SK-MEL-5 (cell line): ENCODE data around the gene TNS1. TPM values are rescaled to one million over a fixed set of nuclear protein-coding genes. Genes with fewer than 3 reads are reported as not detected.

Experiments
- DNase-seq: peaks from one replicate; pipeline ENCODE4 v3.0.0-alpha.2; 2016; ENCODE audit warnings: low read depth, low spot score
- in situ Hi-C: cut with HindIII; loops from 2 replicates; pipeline ENCODE4 v1.10.0; 2016; ENCODE audit warnings: low sequenced_read_pairs, high pct_unique_total_duplicates, low pct_unique_long_range_greater_than_20kb
- total RNA-seq: library from RNA; depleted of rRNA; stranded (reverse); fragments of >200 nt; shearing (Covaris generic); gene quantifications from 2 replicates; pipeline ENCODE4 v1.2.3, GENCODE V29; 2014

Gene TNS1
- total RNA-seq, 1 experiment from 2014 or later: 2.2 TPM

- no peak for DNase-seq
- in situ Hi-C loops: no loop called here
Measured at GRCh38 chr2:217868911-217869334, 133.9 kb downstream of the TNS1 start.

DNA sequence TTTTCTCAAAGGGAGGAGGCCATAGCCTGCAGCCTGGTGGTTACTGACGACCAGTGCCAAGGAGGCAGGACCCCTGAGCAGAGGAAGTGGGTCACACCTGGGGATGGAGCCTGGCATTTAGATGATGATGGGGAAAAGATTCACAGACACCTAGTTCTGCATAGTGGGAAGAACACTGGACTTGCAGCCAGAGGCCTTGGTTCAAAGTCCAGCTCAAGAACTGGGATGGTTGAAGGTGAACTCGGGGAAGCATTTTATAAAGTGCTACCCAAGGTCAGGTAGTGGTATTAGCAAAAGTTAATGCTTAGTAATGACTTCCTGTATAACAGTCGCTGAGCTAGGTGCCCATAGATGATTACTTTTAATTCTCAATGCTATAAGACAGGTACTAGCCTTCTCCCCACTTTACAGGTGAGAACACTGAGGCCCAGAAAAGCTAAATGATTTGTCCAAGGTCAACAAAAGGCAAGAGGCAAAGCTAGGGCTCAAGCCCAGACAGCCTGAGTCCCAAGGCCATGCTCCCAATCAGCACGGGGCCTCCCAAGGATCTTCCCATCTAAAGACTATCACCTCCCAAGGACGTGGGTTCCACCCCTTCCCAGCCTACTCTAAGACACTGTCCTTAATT lies 134.4 kb downstream of the TNS1 start:
- no peak for DNase-seq
- in situ Hi-C loops: no loop called here

GRCh38 chr2:217866457-217866856 lies 136.3 kb downstream of the TNS1 start:
- no peak for DNase-seq
- in situ Hi-C loops: no loop called here

DNA sequence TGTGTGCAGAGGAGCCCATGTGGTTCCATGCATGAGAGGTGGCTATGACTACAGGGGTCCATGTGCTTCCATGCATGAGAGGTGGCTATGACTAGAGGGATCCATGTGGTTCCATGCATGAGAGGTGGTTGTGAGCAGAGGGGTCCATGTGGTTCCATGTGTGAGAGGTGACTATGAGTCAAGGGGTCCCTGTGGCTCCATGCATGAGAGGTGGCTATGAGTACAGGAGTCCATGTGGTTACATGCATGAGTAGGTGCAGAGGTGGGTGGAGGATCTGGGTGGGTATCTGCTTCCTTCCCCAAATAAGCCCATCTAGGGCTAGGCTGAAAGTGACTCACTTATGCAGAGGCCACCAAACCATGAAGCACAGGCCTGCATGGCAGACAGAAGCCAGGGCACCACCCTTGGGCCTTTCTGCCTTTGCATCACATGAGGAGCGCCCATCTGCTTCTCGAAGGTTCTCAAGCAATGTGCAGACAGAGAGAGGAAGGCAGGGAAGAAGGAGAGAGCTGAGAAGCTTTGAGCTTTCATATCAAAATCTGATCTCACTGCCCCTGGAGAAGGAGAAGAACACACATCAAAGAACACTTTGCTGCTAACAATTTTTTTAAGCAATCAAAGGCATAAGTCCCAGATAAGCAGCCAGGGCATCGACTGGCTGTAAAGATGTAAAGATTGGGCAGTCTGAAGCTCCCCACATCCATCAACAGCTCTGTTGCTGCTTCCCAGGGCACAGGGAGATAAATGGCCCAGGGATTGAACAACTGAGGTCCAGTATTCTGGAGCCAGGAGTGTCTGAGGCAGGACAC lies 137.6 kb downstream of the TNS1 start:
- in situ Hi-C loops: no loop called here
- no peak for DNase-seq

- DNase-seq: no peak
- in situ Hi-C loops: no loop called here
Measured at GRCh38 chr2:217863883-217864282, 138.9 kb downstream of the TNS1 start.

GRCh38 chr2:217861334-217861877 lies 141.4 kb downstream of the TNS1 start:
- in situ Hi-C loops: no loop called here
- no peak for DNase-seq

- no peak for DNase-seq
- in situ Hi-C loops: no loop called here
Measured at GRCh38 chr2:217859926-217860325, 142.9 kb downstream of the TNS1 start.

DNA sequence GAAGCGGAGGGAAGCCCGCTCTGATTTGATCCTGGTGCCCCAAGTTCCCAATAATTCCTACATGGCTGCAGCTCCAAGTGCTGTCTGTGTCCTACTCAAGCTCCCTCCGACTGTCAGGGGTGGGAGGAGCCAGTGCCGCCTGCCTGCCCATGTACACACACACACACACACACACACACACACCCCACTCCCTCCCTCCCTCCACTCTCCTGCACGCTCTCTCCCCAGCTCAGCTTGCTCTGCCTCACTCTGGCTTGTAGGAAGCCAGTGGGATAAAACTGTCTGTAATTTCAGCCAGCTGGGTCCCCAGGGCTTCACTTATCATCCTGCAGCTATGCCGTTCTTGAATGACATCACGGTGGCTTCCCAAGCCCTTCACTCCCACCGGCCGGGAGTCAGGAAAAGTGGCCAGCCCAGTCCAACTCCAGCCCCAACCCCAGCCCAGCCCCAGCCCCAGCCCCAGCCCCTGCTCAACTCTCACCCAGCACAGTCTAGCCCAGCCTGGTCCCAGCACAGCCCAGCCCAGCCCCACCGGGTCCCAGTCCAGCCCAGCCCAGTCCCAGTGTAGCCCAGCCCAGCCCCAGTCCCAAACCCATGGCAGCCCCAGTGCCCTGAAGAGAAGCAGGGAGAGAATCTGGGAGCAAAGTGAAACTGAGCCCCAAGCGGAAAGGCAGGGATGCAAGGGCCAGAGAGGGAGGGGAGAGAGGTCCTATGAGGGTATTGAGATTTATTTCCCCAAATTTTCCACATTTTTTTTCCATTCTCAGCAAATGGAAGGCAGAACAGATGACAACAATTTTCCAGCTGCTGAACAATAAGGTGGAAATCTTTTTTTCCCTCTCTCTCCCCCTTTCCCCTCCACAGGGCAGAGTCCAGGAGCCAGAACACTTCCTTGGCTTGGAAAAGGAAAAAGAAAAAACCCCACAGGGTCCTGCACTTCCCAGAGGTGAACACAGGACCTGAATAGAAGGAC lies 144.0 kb downstream of the TNS1 start:
- in situ Hi-C loops: no loop called here
- DNase-seq: no peak

- in situ Hi-C loops: no loop called here
Measured at GRCh38 chr2:217857624-217858506, 144.9 kb downstream of the TNS1 start.

DNA sequence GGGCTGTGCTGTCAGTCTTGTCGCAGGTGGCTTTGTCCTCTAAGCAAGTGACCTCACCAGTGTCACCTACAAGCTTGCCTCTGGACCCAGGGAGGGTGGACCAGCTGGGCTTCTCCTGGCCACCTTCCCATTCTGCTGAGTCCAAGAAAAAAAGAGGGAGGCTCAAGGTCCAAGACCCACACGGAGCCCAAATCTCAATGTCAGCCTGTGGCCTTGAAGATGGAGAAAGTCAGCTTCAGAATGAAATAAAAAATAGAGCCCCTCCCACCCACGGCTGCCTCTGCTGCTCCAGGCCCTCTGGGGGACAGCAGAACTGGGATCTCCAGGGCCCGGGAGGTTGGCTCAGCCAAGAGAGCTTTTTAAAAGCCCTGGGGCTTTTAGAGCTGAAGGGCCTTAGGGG lies 145.9 kb downstream of the TNS1 start:
- in situ Hi-C loops: no loop called here
- no peak for DNase-seq

More at GRCh38 chr2:217857624-217858506, 144.9 kb downstream of the TNS1 start:
- DNase-seq: no peak

GRCh38 chr2:217856159-217856558 lies 146.6 kb downstream of the TNS1 start:
- in situ Hi-C loops: no loop called here

DNA sequence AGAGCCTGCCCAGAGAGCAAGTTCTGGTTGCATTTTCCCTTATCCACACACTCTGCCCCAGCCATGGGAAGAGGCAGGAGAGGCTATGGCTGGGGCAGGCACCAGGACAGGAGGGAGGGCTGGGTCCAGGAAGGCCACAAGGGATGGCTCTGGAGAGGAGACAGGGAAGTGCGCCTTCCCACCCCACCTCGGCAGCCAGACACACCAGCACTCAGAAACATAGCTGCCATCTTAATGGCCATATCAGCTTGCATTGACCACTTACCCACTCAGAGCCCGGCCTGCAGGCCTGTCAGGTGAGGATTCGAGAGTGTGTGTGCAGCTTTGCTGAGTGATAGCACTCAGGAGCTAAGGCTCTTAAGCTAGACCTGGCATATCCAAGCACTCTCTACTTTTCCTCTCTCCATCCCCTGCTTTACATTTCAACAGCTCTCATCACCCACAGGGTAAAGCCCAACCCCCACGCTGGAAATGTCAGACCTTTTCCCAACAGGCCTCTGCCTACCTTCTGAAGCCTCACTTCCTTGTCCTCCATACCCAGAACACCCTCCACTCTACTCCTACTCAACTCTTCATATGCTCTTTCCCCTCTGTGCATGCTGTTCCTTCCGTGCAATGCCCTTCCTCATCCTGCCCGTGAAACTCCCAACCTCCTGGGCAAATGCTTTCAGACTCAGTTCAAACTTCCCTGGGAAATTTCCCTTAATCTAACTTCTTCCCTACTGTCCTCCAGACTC lies 147.9 kb downstream of the TNS1 start:
- in situ Hi-C loops: no loop called here
- DNase-seq: no peak

More at GRCh38 chr2:217856159-217856558, 146.6 kb downstream of the TNS1 start:
- no peak for DNase-seq

DNA sequence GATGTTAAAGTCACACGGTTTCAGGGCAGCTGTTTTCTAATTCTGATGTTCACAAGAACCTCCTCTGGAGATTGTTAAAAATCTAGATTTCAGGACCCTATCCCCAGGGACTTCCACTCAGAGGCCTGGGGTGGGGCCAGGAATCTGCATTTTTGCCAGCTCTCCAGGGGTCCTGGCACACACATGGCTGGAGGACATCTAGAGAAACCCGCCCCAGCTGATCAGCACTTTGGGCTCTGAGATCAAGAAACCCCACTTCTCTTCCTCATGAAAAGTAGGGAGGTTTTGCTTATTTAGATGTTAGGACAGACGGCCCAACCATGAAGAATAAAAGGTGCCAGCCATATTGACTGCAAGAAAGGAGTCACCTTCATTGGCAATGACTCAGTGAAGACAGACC lies 148.8 kb downstream of the TNS1 start:
- no peak for DNase-seq
- in situ Hi-C loops: no loop called here

DNA sequence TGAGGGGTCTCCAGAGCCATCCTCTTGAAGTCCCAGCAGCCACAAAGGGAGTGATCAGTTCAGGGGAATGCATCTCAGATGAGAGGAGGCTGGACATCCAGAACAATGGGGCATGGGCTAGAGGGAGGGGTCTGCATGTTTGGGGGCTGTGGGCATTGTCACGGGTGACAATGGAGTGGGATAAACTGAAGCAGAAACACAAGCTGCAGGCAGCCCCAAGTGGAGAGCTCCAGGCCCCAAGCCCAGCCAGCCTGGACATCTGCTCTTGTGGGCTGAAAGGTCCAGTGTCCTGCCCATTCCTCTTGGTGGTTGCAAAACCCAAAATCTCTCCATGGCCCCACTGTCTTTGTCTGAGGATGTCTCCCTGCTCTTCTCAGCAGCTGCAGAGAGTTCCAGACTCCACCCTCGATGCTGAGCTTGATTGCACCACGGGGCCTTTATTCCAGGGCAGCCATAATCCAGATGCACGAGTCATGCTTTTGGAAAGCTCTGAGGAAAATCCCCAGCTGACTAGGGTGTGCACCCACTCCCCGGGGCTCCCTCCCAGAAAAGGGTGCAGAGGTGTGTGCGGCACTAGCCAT lies 149.4 kb downstream of the TNS1 start:
- in situ Hi-C loops: no loop called here
- no peak for DNase-seq

- in situ Hi-C loops: no loop called here
- DNase-seq: no peak
Measured at GRCh38 chr2:217852555-217853211, 150.1 kb downstream of the TNS1 start.
